ENCODE results near the gene EZH2.

DNA sequence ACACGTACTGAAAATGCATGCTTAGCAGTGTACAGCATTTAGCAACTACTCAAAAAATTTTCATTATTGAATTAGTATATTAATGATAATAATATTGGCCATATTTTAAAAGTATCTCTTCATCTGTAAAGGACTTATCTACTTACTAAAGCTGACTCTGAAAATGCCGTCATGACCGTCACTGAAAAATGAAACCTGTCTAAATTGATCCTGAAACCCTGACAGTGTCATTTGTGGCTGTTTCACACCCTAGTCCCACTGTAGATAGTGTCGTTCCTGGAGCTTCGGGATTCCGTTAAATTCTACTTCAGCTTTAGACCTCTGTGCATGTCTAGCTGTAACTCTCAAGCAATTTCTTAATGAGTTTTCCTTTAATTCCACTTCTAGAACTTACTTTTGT is 35.8 kb upstream of the EZH2 start:
- TF ChIP-seq, protein P1, sequence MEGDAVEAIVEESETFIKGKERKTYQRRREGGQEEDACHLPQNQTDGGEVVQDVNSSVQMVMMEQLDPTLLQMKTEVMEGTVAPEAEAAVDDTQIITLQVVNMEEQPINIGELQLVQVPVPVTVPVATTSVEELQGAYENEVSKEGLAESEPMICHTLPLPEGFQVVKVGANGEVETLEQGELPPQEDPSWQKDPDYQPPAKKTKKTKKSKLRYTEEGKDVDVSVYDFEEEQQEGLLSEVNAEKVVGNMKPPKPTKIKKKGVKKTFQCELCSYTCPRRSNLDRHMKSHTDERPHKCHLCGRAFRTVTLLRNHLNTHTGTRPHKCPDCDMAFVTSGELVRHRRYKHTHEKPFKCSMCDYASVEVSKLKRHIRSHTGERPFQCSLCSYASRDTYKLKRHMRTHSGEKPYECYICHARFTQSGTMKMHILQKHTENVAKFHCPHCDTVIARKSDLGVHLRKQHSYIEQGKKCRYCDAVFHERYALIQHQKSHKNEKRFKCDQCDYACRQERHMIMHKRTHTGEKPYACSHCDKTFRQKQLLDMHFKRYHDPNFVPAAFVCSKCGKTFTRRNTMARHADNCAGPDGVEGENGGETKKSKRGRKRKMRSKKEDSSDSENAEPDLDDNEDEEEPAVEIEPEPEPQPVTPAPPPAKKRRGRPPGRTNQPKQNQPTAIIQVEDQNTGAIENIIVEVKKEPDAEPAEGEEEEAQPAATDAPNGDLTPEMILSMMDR (IDR thresholded peaks at IDR 0.05; ENCODE audit: borderline replicate concordance, extremely low read depth, low read length, poor library complexity, severe bottlenecking), result no peak
- no peak for TF ChIP-seq EZH2 (IDR thresholded peaks at IDR 0.05; ENCODE audit: borderline replicate concordance, low read depth, low read length, severe bottlenecking)

All from DND-41 (cell line).